Measurements from ENCODE around the gene TOP2B.

TOP2B gene

DNA sequence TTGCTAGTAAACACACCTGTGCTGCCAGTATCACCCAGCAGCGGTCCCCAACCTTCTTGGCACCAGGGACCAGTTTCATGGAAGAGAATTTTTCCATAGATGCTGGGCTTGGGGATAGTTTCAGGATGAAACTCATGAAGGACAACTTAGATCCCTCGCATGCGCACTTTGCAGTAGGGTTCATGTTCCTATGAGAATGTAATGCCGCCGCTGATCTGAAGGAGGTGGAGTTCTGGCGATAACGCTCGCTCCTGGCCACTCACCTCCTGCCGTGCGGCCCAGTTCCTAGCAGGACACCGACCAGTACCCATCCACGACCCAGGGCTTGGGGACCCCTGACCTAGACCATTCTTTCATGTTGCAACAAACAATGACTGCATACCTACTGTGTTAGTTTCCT lies 89.7 kb downstream of the TOP2B start:
- H3K27me3 ChIP-seq (ENCODE audit: control insufficient read depth, low read length), result no peaks in the 10 kb centered on the region
- TF ChIP-seq, protein P1, sequence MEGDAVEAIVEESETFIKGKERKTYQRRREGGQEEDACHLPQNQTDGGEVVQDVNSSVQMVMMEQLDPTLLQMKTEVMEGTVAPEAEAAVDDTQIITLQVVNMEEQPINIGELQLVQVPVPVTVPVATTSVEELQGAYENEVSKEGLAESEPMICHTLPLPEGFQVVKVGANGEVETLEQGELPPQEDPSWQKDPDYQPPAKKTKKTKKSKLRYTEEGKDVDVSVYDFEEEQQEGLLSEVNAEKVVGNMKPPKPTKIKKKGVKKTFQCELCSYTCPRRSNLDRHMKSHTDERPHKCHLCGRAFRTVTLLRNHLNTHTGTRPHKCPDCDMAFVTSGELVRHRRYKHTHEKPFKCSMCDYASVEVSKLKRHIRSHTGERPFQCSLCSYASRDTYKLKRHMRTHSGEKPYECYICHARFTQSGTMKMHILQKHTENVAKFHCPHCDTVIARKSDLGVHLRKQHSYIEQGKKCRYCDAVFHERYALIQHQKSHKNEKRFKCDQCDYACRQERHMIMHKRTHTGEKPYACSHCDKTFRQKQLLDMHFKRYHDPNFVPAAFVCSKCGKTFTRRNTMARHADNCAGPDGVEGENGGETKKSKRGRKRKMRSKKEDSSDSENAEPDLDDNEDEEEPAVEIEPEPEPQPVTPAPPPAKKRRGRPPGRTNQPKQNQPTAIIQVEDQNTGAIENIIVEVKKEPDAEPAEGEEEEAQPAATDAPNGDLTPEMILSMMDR (IDR thresholded peaks at IDR 0.05; ENCODE audit: low read depth, low read length, poor library complexity, severe bottlenecking), result no peak
- no peak for TF ChIP-seq EZH2phosphoT487 (IDR thresholded peaks at IDR 0.05; ENCODE audit: borderline replicate concordance, low read length)

DNA sequence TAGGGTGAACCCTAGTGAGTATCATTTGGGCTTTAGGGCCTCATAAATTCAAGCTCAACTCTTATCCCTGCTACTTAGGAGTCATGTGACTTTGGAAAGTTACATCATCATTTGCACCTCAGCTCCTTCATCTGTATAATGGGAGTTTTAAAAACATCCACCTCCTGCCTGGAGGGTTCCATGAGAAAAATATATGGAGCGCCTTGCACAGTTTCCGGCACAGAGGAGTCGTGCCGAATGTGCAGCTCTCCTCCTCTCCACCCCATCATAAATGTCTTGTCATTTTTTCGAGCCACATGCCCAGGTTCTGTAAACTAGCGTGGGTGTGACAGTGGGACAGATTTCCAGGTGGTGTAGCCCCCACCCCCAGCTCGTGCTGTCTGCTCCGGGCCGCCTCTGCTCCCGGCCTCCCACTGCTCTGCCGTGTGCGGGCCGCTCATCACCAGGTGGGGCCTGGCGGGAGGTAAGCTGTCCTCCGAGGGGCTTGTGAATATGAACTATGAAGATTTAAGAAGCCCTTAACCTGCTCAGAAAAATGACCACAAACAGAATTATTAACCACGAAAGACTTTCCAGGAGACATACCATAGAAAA lies 90.4 kb downstream of the TOP2B start:
- Histone ChIP-seq H3K4me1 (ENCODE audit: control insufficient read depth, low read length) (no peaks in the 10 kb centered on the region), H3K9me2 (replicated peaks; ENCODE audit: control insufficient read depth, low read length) (no peaks in the 10 kb centered on the region), H3K79me2 (ENCODE audit: control insufficient read depth, low read length) (no peaks in the 10 kb centered on the region), H4K20me1 (ENCODE audit: control insufficient read depth, insufficient read depth, low read depth, low read length) (no peaks in the 10 kb centered on the region), H3K27me3 (ENCODE audit: control insufficient read depth, low read length) (no peaks in the 10 kb centered on the region), H3K4me2 (ENCODE audit: low read length) (no peak overlapping the region), H3K27ac (ENCODE audit: low read depth, low read length) (no peak overlapping the region), H3F3A (ENCODE audit: control insufficient read depth, insufficient read depth) (no peaks in the 10 kb centered on the region), H3K9me3 (ENCODE audit: control insufficient read depth, insufficient read depth, low read length) (no peaks in the 10 kb centered on the region), H3K36me3 (ENCODE audit: control insufficient read depth, low read length) (no peaks in the 10 kb centered on the region), H3K4me3 (ENCODE audit: low read length) (no peak overlapping the region)
- TF ChIP-seq, protein P1 (IDR thresholded peaks at IDR 0.05; ENCODE audit: low read depth, low read length, poor library complexity, severe bottlenecking), result no peak
- TF ChIP-seq EZH2phosphoT487 (IDR thresholded peaks at IDR 0.05; ENCODE audit: borderline replicate concordance, low read length), result no peak

More for the DNA sequence above, 89.7 kb downstream of the TOP2B start:
- Histone ChIP-seq H4K20me1 (ENCODE audit: control insufficient read depth, insufficient read depth, low read depth, low read length) (no peaks in the 10 kb centered on the region), H3K4me3 (ENCODE audit: low read length) (no peak overlapping the region), H3F3A (ENCODE audit: control insufficient read depth, insufficient read depth) (no peaks in the 10 kb centered on the region), H3K9me3 (ENCODE audit: control insufficient read depth, insufficient read depth, low read length) (no peaks in the 10 kb centered on the region), H3K9me2 (replicated peaks; ENCODE audit: control insufficient read depth, low read length) (no peaks in the 10 kb centered on the region), H3K4me1 (ENCODE audit: control insufficient read depth, low read length) (no peaks in the 10 kb centered on the region), H3K79me2 (ENCODE audit: control insufficient read depth, low read length) (no peaks in the 10 kb centered on the region), H3K36me3 (ENCODE audit: control insufficient read depth, low read length) (no peaks in the 10 kb centered on the region), H3K27ac (ENCODE audit: low read depth, low read length) (no peak overlapping the region), H3K4me2 (ENCODE audit: low read length) (no peak overlapping the region)

DNA sequence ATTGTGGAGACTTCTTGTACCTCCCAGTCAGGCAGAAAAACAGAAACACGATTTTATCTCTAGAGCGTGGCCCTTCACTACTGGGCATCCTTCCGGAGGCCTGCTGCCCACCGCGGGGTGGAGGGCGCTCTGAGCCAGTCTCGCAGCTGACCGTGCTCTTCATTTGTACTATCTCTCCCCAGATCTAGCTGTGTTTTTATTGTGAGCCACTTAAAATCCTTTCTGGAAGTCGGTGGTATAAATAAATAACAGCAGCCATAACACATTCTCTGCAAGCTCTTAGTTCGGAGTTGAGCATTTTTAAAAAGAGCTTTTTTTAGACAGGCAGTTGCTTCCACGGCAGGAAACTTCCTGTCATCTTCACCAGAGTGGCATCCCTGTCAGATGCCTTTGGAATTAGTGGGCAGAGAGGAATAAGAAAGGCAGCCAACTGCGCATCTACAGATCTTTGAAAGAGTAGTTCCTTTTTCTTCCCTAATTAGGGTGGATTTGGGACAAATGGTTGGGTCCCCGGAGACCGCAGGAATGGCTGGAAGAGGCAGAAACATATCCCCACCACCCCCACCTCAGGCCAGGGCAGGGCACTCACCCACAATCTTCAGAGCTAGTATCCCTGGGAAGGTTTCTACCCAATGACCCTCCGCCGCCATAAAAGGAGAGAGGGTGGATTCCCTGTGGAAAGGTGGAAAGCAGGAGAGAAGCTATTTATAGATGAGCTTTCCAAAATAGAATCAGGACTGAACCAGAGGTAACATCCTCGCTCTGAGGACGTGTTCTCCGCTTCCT lies 91.1 kb downstream of the TOP2B start:
- Histone ChIP-seq H4K20me1 (ENCODE audit: control insufficient read depth, insufficient read depth, low read depth, low read length) (no peaks in the 10 kb centered on the region), H3K9me2 (replicated peaks; ENCODE audit: control insufficient read depth, low read length) (no peaks in the 10 kb centered on the region), H3K4me2 (ENCODE audit: low read length) (no peak overlapping the region), H3F3A (ENCODE audit: control insufficient read depth, insufficient read depth) (no peaks in the 10 kb centered on the region), H3K36me3 (ENCODE audit: control insufficient read depth, low read length) (no peaks in the 10 kb centered on the region), H3K79me2 (ENCODE audit: control insufficient read depth, low read length) (no peaks in the 10 kb centered on the region), H3K4me1 (ENCODE audit: control insufficient read depth, low read length) (no peaks in the 10 kb centered on the region), H3K9me3 (ENCODE audit: control insufficient read depth, insufficient read depth, low read length) (no peaks in the 10 kb centered on the region), H3K27me3 (ENCODE audit: control insufficient read depth, low read length) (no peaks in the 10 kb centered on the region), H3K27ac (ENCODE audit: low read depth, low read length) (no peak overlapping the region), H3K4me3 (ENCODE audit: low read length) (no peak overlapping the region)
- TF ChIP-seq, protein P1 (IDR thresholded peaks at IDR 0.05; ENCODE audit: low read depth, low read length, poor library complexity, severe bottlenecking), result no peak
- TF ChIP-seq EZH2phosphoT487 (IDR thresholded peaks at IDR 0.05; ENCODE audit: borderline replicate concordance, low read length), result no peak

Measured in DOHH2 (cell line).